Naive B cell (primary cell): ENCODE results near the gene PNPLA6. TPM values are rescaled to one million over a fixed set of nuclear protein-coding genes. Genes with fewer than 3 reads are reported as not detected.

Experiments
- ATAC-seq, 2 donors: fragments of 150-1000 bp; cut with Tn5 transposase; 2 replicates each; pipeline ENCODE4 v1.10.0; 2021; ENCODE audit warnings: low read depth in 2 of 2, mild to moderate bottlenecking in 2 of 2, moderate library complexity in 2 of 2
- DNase-seq: peaks from one replicate; pipeline ENCODE4 v3.0.0; 2022
- H3K27ac Mint-ChIP-seq, 6 donors: one replicate each; pipeline ENCODE4 v1.8.0; 2020 to 2022; ENCODE audit warnings: mild to moderate bottlenecking in 6 of 6, mixed read lengths in 6 of 6, moderate library complexity in 5 of 6, inconsistent platforms in 2 of 6
- H3K27me3 Mint-ChIP-seq, 3 donors: one replicate each; pipeline ENCODE4 v1.8.0; 2021 to 2022; ENCODE audit warnings: mixed read lengths in 3 of 3, mild to moderate bottlenecking in 1 of 3
- H3K36me3 Mint-ChIP-seq, 2 donors: one replicate each; pipeline ENCODE4 v1.8.0; 2020 to 2022; ENCODE audit warnings: mixed read lengths in 2 of 2, inconsistent platforms in 1 of 2, mild to moderate bottlenecking in 1 of 2
- H3K4me1 Mint-ChIP-seq, 3 donors: one replicate each; pipeline ENCODE4 v1.8.0; 2020 to 2022; ENCODE audit warnings: mixed read lengths in 3 of 3, inconsistent platforms in 1 of 3, mild to moderate bottlenecking in 1 of 3, moderate library complexity in 1 of 3
- H3K4me3 Mint-ChIP-seq, 8 donors: one replicate each; pipeline ENCODE4 v1.8.0; 2020 to 2022; ENCODE audit warnings: mild to moderate bottlenecking in 8 of 8, mixed read lengths in 8 of 8, moderate library complexity in 8 of 8, inconsistent platforms in 2 of 8
- H3K9me3 Mint-ChIP-seq, 7 donors: one replicate each; pipeline ENCODE4 v1.8.0; 2020 to 2022; ENCODE audit warnings: mixed read lengths in 7 of 7, mild to moderate bottlenecking in 5 of 7, inconsistent platforms in 2 of 7, moderate library complexity in 1 of 7
- polyA plus RNA-seq, 6 donors: library from polyadenylated mRNA; unstranded; fragments of 300-500 nt; fragmentation: Illumina TruSeq; gene quantifications; one replicate each; pipeline ENCODE4 v1.2.3, GENCODE V29; 2021; ENCODE audit warnings: low read depth in 6 of 6

Gene PNPLA6
- polyA plus RNA-seq, 6 donors from 2014 or later, result 4.1 to 9.6 (median 6.6) TPM

- H3K36me3 Mint-ChIP-seq, result no peaks in the 10 kb centered on the region
- peaks cover 0 to 2% (median 0%) of the 10 kb centered on the region in 7 donors for H3K9me3 Mint-ChIP-seq
- ATAC-seq, result no peak
- no peak for DNase-seq
- H3K4me1 Mint-ChIP-seq, result peaks cover 2 to 4% (median 2%) of the 10 kb centered on the region in 3 donors
- no peak overlapping the region for H3K4me3 Mint-ChIP-seq
- peaks cover 20 to 44% (median 21%) of the 10 kb centered on the region in 3 donors for H3K27me3 Mint-ChIP-seq
- H3K27ac Mint-ChIP-seq, result no peak overlapping the region
Observed at GRCh38 chr19:7590256-7590655, 54.7 kb downstream of the PNPLA6 start.

GRCh38 chr19:7595466-7596133 is 60.1 kb downstream of the PNPLA6 start, which contains the start of gene CAMSAP3:
TSS of gene CAMSAP3 (plus strand) at chr19:7595863. CDS start at chr19:7596003, 140 bp downstream.
- peak within 1 kb of the TSS; percentile 70 to 90 (median 82) for H3K4me3 Mint-ChIP-seq
- peak within 1 kb of the TSS in 1 of 6 donors; percentile 78 for H3K27ac Mint-ChIP-seq
- H3K9me3 Mint-ChIP-seq, result peaks cover 0 to 4% (median 0%) of the 10 kb centered on the region in 7 donors
- H3K4me1 Mint-ChIP-seq, result peaks cover 7 to 18% (median 11%) of the 10 kb centered on the region in 3 donors
- DNase-seq (peak; percentile 25), ATAC-seq (peak; percentile 86 to 89)
- H3K36me3 Mint-ChIP-seq, result no peaks in the 10 kb centered on the region
- peaks cover 40 to 66% (median 52%) of the 10 kb centered on the region in 3 donors for H3K27me3 Mint-ChIP-seq

- peaks cover 0 to 4% (median 0%) of the 10 kb centered on the region in 7 donors for H3K9me3 Mint-ChIP-seq
- ATAC-seq, result peak; percentile 20 to 34
- H3K4me1 Mint-ChIP-seq, result peaks cover 7 to 18% (median 11%) of the 10 kb centered on the region in 3 donors
- peak overlapping the region in 1 of 6 donors; percentile 78 for H3K27ac Mint-ChIP-seq
- peaks cover 40 to 60% (median 52%) of the 10 kb centered on the region in 3 donors for H3K27me3 Mint-ChIP-seq
- DNase-seq, result no peak
- H3K36me3 Mint-ChIP-seq, result no peaks in the 10 kb centered on the region
- peak overlapping the region in 7 of 8 donors; percentile 68 to 83 (median 75) for H3K4me3 Mint-ChIP-seq
Observed at GRCh38 chr19:7596211-7596937, 60.9 kb downstream of the PNPLA6 start.

- Mint-ChIP-seq H3K36me3 (no peaks in the 10 kb centered on the region), H3K27me3 (peaks cover 46 to 68% (median 62%) of the 10 kb centered on the region in 3 donors), H3K27ac (no peak overlapping the region), H3K4me1 (peaks cover 7 to 18% (median 11%) of the 10 kb centered on the region in 3 donors), H3K9me3 (peaks cover 0 to 4% (median 0%) of the 10 kb centered on the region in 7 donors), H3K4me3 (peak overlapping the region in 4 of 8 donors; percentile 56 to 83 (median 67))
- ATAC-seq, result no peak
- DNase-seq, result no peak
Observed at GRCh38 chr19:7597689-7598088, 62.2 kb downstream of the PNPLA6 start.

- peaks cover 0 to 4% (median 0%) of the 10 kb centered on the region in 7 donors for H3K9me3 Mint-ChIP-seq
- peak overlapping the region in 1 of 6 donors; percentile 78 for H3K27ac Mint-ChIP-seq
- H3K27me3 Mint-ChIP-seq, result peaks cover 45 to 65% (median 65%) of the 10 kb centered on the region in 3 donors
- ATAC-seq (no peak), DNase-seq (no peak)
- H3K36me3 Mint-ChIP-seq, result no peaks in the 10 kb centered on the region
- H3K4me1 Mint-ChIP-seq, result peaks cover 7 to 18% (median 11%) of the 10 kb centered on the region in 3 donors
- peak overlapping the region in 2 of 8 donors; percentile 42 to 54 for H3K4me3 Mint-ChIP-seq
Observed at GRCh38 chr19:7598180-7598579, 62.7 kb downstream of the PNPLA6 start.

- ATAC-seq (no peak), DNase-seq (no peak)
- no peaks in the 10 kb centered on the region for H3K36me3 Mint-ChIP-seq
- no peak overlapping the region for H3K4me3 Mint-ChIP-seq
- H3K27ac Mint-ChIP-seq, result no peak overlapping the region
- H3K9me3 Mint-ChIP-seq, result peaks cover 0 to 4% (median 2%) of the 10 kb centered on the region in 7 donors
- peaks cover 7 to 12% (median 11%) of the 10 kb centered on the region in 3 donors for H3K4me1 Mint-ChIP-seq
- peaks cover 31 to 61% (median 61%) of the 10 kb centered on the region in 3 donors for H3K27me3 Mint-ChIP-seq
Observed at GRCh38 chr19:7600721-7601120, 65.2 kb downstream of the PNPLA6 start.

GRCh38 chr19:7602240-7602934 is 66.9 kb downstream of the PNPLA6 start:
- Mint-ChIP-seq H3K27me3 (peaks cover 28 to 57% (median 52%) of the 10 kb centered on the region in 3 donors), H3K9me3 (peaks cover 0 to 6% (median 2%) of the 10 kb centered on the region in 7 donors), H3K36me3 (no peaks in the 10 kb centered on the region), H3K4me3 (no peak overlapping the region), H3K27ac (no peak overlapping the region), H3K4me1 (peaks cover under 1 to 8% (median 3%) of the 10 kb centered on the region in 3 donors)
- DNase-seq, result no peak
- no peak for ATAC-seq

- peaks cover 0 to 8% (median 0%) of the 10 kb centered on the region in 3 donors for H3K4me1 Mint-ChIP-seq
- H3K27me3 Mint-ChIP-seq, result peaks cover 21 to 51% (median 45%) of the 10 kb centered on the region in 3 donors
- DNase-seq (no peak), ATAC-seq (no peak)
- H3K9me3 Mint-ChIP-seq, result peaks cover 0 to 6% (median 2%) of the 10 kb centered on the region in 7 donors
- H3K36me3 Mint-ChIP-seq, result no peaks in the 10 kb centered on the region
- H3K27ac Mint-ChIP-seq, result peak overlapping the region in 1 of 6 donors; percentile 34
- H3K4me3 Mint-ChIP-seq, result no peak overlapping the region
Observed at GRCh38 chr19:7602935-7603497, 67.5 kb downstream of the PNPLA6 start.

GRCh38 chr19:7603919-7604318 is 68.4 kb downstream of the PNPLA6 start:
- Mint-ChIP-seq H3K27me3 (peaks cover 14 to 46% (median 36%) of the 10 kb centered on the region in 3 donors), H3K27ac (no peak overlapping the region), H3K36me3 (no peaks in the 10 kb centered on the region), H3K4me1 (peaks cover 0 to 8% (median 0%) of the 10 kb centered on the region in 3 donors), H3K9me3 (peaks cover 0 to 6% (median 2%) of the 10 kb centered on the region in 7 donors), H3K4me3 (no peak overlapping the region)
- DNase-seq (no peak), ATAC-seq (no peak)

- H3K36me3 Mint-ChIP-seq, result no peaks in the 10 kb centered on the region
Observed at GRCh38 chr19:7605490-7606222, 70.1 kb downstream of the PNPLA6 start.

GRCh38 chr19:7606289-7606688 is 70.8 kb downstream of the PNPLA6 start:
- H3K27ac Mint-ChIP-seq, result no peak overlapping the region
- peaks cover 0 to 8% (median 0%) of the 10 kb centered on the region in 3 donors for H3K4me1 Mint-ChIP-seq
- peaks cover 14 to 44% (median 34%) of the 10 kb centered on the region in 3 donors for H3K27me3 Mint-ChIP-seq
- DNase-seq (no peak), ATAC-seq (no peak)
- no peaks in the 10 kb centered on the region for H3K36me3 Mint-ChIP-seq
- no peak overlapping the region for H3K4me3 Mint-ChIP-seq
- peaks cover 0 to 6% (median 2%) of the 10 kb centered on the region in 7 donors for H3K9me3 Mint-ChIP-seq

More at GRCh38 chr19:7605490-7606222, 70.1 kb downstream of the PNPLA6 start:
- Mint-ChIP-seq H3K9me3 (peaks cover 0 to 6% (median 2%) of the 10 kb centered on the region in 7 donors), H3K27ac (no peak overlapping the region), H3K4me3 (peak overlapping the region in 1 of 8 donors; percentile 9), H3K4me1 (peaks cover 0 to 8% (median 0%) of the 10 kb centered on the region in 3 donors), H3K27me3 (peaks cover 14 to 44% (median 34%) of the 10 kb centered on the region in 3 donors)
- ATAC-seq (peak; percentile 66 to 68), DNase-seq (no peak)
